Activated B cell treated with CpG ODN at 0.5 μM for 24 hours (primary cell): ENCODE data around the gene KCNQ2. TPM values are rescaled to one million over a fixed set of nuclear protein-coding genes. Genes with fewer than 3 reads are reported as not detected.

Experiments
- ATAC-seq: fragments of 200-7000 bp; cut with Tn5 transposase; one replicate; pipeline ENCODE4 v1.10.0; 2021; ENCODE audit warnings: low read depth, mild to moderate bottlenecking, moderate library complexity
- CTCF ChIA-PET: fragments of 350-600 bp; sonication (Branson Sonifier 250); formaldehyde crosslinking; loops from one replicate; lab custom pipeline; 2021; ENCODE audit warnings: antibody characterized with exemption; lab: Charles Lee
- POLR2A ChIA-PET: fragments of 350-600 bp; sonication (Branson Sonifier 250); formaldehyde crosslinking; loops from one replicate; lab custom pipeline; 2021; ENCODE audit warnings: antibody characterized with exemption; lab: Charles Lee
- DNase-seq: peaks from one replicate; pipeline ENCODE4 v3.0.0; 2022
- H3K27ac Mint-ChIP-seq: one replicate; pipeline ENCODE4 v1.8.0; 2020; ENCODE audit warnings: mixed read lengths
- H3K27me3 Mint-ChIP-seq: one replicate; pipeline ENCODE4 v1.8.0; 2021; ENCODE audit warnings: mixed read lengths
- H3K36me3 Mint-ChIP-seq: one replicate; pipeline ENCODE4 v1.8.0; 2021; ENCODE audit warnings: low read depth, mixed read lengths
- H3K4me1 Mint-ChIP-seq: one replicate; pipeline ENCODE4 v1.8.0; 2021; ENCODE audit warnings: mixed read lengths
- H3K4me3 Mint-ChIP-seq: one replicate; pipeline ENCODE4 v1.8.0; 2020; ENCODE audit warnings: mild to moderate bottlenecking, mixed read lengths
- H3K9me3 Mint-ChIP-seq: one replicate; pipeline ENCODE4 v1.8.0; 2020; ENCODE audit warnings: mixed read lengths
- CTCF ChIP-seq: fragments of 200-600 bp; IDR thresholded peaks from one replicate; pipeline ENCODE4 v1.8.0; 2022; ENCODE audit warnings: antibody characterized with exemption, mild to moderate bottlenecking
- intact Hi-C: fragments of 100-400 bp; cut with micrococcal nuclease; formaldehyde crosslinking; loops from one replicate; pipeline ENCODE4 v1.15.1; 2024
- total RNA-seq: library from RNA; stranded (reverse); gene quantifications from 2 replicates; pipeline ENCODE4 v1.2.3, GENCODE V29; 2022

KCNQ2 gene
- total RNA-seq, 1 donor from 2014 or later: not detected

DNA sequence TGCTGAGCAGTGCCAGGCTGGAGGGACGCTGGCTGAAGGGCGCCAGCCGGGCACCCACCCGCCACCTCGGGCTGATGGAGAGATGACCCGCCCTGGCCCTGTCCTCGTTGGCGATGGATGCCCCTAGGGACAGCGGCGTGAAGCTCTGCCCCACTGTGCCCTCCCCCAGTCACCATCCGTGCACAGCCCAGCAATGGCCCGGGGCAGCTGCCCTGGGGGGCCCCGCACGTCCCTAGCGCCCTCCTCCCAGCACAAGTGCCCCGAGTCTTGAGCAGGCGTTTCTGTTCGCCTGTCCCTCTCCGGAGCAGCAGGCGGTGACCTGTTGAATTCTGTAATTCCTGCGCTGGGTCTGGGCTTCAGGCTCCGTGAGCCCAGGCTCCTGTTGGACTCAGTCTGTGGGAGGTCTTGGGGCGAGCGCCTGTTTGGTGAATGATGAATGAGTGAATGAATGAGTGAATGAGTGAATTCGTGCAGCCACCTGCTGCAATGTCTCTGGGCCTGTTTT lies 74.5 kb downstream of the KCNQ2 start:
- intact Hi-C loops: no loop called here
- DNase-seq (no peak), ATAC-seq (no peak)
- no peaks in the 10 kb centered on the region for H3K36me3 Mint-ChIP-seq
- POLR2A ChIA-PET: no interaction called here
- no peak overlapping the region for H3K4me3 Mint-ChIP-seq
- H3K4me1 Mint-ChIP-seq: no peaks in the 10 kb centered on the region
- peaks cover 9% of the 10 kb centered on the region for H3K27me3 Mint-ChIP-seq
- CTCF ChIA-PET: no interaction called here
- no peak overlapping the region for H3K27ac Mint-ChIP-seq
- no peak for TF ChIP-seq CTCF
- H3K9me3 Mint-ChIP-seq: no peaks in the 10 kb centered on the region

GRCh38 chr20:63397155-63397843 lies 75.2 kb downstream of the KCNQ2 start:
- Mint-ChIP-seq H3K4me1 (no peaks in the 10 kb centered on the region), H3K27me3 (peaks cover 9% of the 10 kb centered on the region), H3K36me3 (no peaks in the 10 kb centered on the region), H3K27ac (no peak overlapping the region), H3K4me3 (no peak overlapping the region), H3K9me3 (no peaks in the 10 kb centered on the region)
- intact Hi-C loops: no loop called here
- ATAC-seq: no peak
- no peak for DNase-seq
- ChIA-PET CTCF (no interaction called here), POLR2A (no interaction called here)
- no peak for TF ChIP-seq CTCF

DNA sequence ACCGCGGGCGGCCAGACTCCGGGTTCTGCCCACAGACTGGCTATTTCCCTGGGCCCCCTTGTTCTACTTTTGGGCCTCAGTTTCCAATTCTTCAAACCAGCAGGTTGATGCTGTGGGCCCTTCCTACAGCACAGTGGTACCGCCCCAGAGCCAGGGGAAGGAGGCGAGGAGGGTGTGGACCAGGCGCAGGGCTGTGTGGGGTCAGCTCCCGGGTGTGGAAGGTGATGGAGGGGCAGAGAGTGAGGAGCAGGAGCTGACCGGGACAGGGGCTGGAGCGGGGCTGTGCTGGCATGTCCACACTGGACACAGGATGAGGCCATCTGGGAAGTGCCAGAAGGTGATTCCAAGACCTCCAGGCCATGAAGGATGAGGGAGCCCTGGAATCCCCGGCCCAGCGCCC lies 76.2 kb downstream of the KCNQ2 start:
- Mint-ChIP-seq H3K9me3 (no peaks in the 10 kb centered on the region), H3K4me1 (no peaks in the 10 kb centered on the region), H3K4me3 (no peak overlapping the region), H3K27ac (no peak overlapping the region), H3K27me3 (peaks cover 9% of the 10 kb centered on the region), H3K36me3 (no peaks in the 10 kb centered on the region)
- ChIA-PET CTCF (no interaction called here), POLR2A (no interaction called here)
- intact Hi-C loops: no loop called here
- TF ChIP-seq CTCF: no peak
- ATAC-seq (no peak), DNase-seq (no peak)

GRCh38 chr20:63395723-63396122 lies 76.7 kb downstream of the KCNQ2 start:
- no peak for TF ChIP-seq CTCF
- Mint-ChIP-seq H3K4me1 (no peaks in the 10 kb centered on the region), H3K27me3 (peaks cover 9% of the 10 kb centered on the region), H3K36me3 (no peaks in the 10 kb centered on the region), H3K27ac (no peak overlapping the region), H3K4me3 (no peak overlapping the region), H3K9me3 (no peaks in the 10 kb centered on the region)
- DNase-seq: no peak
- intact Hi-C loops: no loop called here
- ChIA-PET POLR2A (no interaction called here), CTCF (no interaction called here)
- ATAC-seq: no peak

DNA sequence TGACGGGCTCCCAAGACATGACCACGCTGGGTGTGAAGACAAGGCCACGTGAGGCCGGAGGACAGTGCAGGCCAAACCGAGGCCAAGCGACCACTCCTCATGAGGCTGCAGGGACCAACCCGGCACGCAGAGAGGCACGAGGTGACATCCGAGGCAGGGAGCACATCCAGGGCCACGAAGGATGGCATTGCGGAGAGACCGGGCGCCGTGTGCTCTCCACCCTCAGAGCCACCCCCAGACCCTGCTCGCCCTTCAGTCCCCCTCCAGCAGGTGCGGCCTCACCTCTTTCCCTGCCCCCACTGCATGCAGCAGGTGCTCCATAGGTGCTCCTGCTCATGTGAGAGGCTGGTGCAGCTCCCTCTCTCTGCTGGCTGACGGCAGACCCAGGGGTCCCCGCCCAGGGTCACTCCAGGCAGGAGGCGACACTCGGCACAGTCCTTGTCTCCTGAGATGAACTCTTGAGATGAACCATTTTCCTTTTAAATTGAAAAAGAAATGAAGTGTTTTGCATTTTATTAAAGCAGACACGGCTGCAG lies 77.5 kb downstream of the KCNQ2 start:
- H3K4me3 Mint-ChIP-seq: no peak overlapping the region
- no peak overlapping the region for H3K27ac Mint-ChIP-seq
- DNase-seq (no peak), ATAC-seq (no peak)
- no peaks in the 10 kb centered on the region for H3K36me3 Mint-ChIP-seq
- peaks cover 9% of the 10 kb centered on the region for H3K27me3 Mint-ChIP-seq
- ChIA-PET CTCF (no interaction called here), POLR2A (no interaction called here)
- H3K4me1 Mint-ChIP-seq: no peaks in the 10 kb centered on the region
- intact Hi-C loops: no loop called here
- peaks cover under 1% of the 10 kb centered on the region for H3K9me3 Mint-ChIP-seq
- TF ChIP-seq CTCF: no peak
